Omental fat pad (tissue), 4 donors: ENCODE data around the gene VAT1L. TPM values are rescaled to one million over a fixed set of nuclear protein-coding genes. Genes with fewer than 3 reads are reported as not detected.

Source experiments
- ATAC-seq: fragments of 150-250 bp; one replicate; pipeline ENCODE4 v1.9.1; 2016; ENCODE audit warnings: mild to moderate bottlenecking, moderate library complexity; ENCODE audit not compliant: low FRiP score
- DNase-seq: peaks from one replicate; pipeline ENCODE4 v3.0.0-alpha.2; 2019; ENCODE audit warnings: low spot score
- CTCF ChIP-seq, 3 donors: fragments of 450-650 bp; IDR thresholded peaks; one replicate each; pipeline ENCODE4 v1.5.1; 2016 to 2017; ENCODE audit warnings: antibody characterized with exemption in 3 of 3, mild to moderate bottlenecking in 3 of 3, moderate library complexity in 2 of 3
- total RNA-seq, 4 donors: library from RNA; depleted of rRNA; stranded (reverse); fragments of >200 nt; gene quantifications; one replicate each; pipeline ENCODE4 v1.1.0, GENCODE V29; 2016

Gene VAT1L
- total RNA-seq, 4 donors from 2014 or later = 0.50 to 1.3 (median 0.80) TPM

DNA sequence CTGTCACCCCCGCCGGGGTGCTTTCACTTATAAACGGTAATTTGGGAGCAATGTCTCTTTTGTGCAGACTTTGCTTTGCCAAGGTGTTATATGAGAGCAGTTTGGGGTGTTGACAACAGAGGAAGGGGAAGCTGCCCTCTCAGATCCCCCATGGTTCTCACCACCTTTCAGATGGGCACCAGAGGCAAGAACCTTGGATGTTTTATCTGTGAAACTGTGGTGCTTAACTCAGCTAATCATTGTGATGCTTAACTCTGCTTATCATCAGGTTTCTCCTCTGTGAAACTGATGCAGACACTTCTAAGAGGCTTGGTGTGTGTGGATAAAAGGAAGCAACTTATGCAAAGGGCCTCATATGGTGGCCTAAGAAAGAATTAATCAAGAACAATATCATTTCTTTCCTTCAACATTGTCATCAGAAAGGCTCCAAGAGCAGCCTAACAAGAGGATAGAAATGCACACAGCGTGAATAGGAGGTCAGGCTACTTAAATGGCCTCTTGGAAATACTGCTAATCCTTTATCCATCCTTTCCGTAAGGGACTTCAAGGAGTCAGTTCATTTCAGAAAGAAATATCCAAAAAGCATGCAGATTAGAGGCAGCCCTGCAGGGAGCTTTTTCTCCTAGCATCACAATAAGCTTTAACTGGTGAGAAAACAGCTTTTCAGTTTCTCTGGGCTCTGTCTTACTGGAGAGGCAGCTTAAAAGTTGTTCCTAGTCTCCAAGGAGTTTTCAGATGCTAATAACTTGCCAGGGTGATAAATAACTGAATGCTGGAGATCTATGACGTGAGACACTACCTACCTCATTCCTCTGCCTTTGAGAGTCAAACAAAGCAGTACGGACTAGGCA is 178.9 kb downstream of the VAT1L start:
- no peak for TF ChIP-seq CTCF (IDR thresholded peaks at IDR 0.05)
- DNase-seq = no peak
- ATAC-seq = no peak

- no peak for ATAC-seq
- DNase-seq = no peak
- TF ChIP-seq CTCF (IDR thresholded peaks at IDR 0.05) = no peak
These were observed 181.5 kb downstream of the VAT1L start for GRCh38 chr16:77969861-77970260.

DNA sequence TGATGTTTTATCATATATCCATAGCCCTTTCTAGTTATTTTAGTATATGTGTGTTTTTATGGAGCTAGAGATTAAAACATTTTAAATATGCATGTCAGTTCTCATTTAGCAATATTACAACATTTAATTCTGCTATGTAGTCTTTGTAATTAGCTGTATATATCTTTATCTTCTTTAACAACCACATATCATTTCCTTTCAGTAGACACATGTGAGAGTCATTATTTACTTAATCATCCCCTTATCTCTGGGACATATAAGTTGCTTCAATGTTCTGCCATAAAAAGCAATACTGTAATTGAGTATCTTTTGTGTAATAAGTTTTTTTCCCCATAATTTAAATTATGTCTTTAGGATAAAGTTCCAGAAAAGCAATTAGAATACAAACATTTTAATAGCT is 182.0 kb downstream of the VAT1L start:
- ATAC-seq = no peak
- no peak for TF ChIP-seq CTCF (IDR thresholded peaks at IDR 0.05)
- DNase-seq = no peak

DNA sequence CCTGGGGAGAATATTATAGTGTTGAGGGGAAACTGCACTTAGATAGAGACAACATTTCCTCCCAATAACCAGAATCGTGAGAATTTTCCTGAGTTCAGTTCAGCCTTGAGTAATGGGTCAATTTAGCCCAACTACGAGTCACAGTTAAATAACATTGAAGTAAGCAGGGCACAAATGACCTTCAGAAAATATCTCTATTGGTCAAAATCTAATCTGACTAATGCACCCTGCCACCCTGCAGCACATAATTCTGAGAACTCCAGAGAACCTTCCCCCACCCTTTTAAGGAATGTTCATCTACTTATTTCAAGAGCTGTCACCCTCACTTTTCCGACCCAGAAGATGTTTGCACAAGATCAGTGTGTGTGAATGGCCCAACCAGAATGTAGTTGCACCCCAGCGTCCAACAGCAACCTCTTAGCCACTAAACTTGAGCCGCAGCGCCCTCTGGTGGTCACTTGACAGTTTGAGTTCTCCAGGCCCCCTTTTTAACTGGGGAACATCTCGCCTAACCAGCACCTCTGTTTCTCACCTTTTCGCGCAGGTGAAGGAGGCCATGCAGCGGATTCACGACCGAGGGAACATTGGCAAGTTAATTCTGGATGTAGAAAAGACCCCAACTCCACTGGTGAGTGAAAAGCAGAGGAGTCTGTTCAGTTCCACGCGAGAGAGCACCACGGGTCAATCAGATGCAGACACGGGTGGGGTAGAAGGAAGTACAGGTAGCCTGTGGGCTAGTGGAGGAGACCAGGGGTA is 183.1 kb downstream of the VAT1L start:
- ATAC-seq (peak; percentile 71), DNase-seq (peak; percentile 92)
- peak in 1 of 3 donors; percentile 33 for TF ChIP-seq CTCF (IDR thresholded peaks at IDR 0.05)

GRCh38 chr16:77972062-77972392 is 183.7 kb downstream of the VAT1L start:
- ATAC-seq (no peak), DNase-seq (no peak)
- no peak for TF ChIP-seq CTCF (IDR thresholded peaks at IDR 0.05)

DNA sequence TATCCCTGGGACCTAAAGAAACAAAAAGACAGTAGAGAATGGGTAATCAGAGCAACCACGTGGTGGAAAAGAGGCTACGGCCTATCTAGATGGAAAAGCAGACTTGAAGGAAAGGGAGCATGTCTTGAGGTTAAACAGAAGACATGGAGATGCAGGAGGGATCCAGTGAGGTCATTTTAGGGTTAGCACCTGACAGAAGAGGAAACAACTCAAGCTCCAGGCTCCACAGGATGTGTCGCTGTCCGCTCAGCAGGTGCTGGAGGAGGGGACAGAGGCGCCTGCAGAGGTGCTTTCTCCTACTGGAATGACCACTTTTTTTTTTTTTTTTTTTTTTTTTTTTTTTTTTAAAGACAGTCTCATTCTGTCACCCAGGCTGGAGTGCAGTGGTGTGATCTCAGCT is 186.5 kb downstream of the VAT1L start:
- ATAC-seq (no peak), DNase-seq (no peak)
- TF ChIP-seq CTCF (IDR thresholded peaks at IDR 0.05) = no peak
